A673 (cell line): ENCODE measurements around the gene SLC4A2. TPM values are rescaled to one million over a fixed set of nuclear protein-coding genes. Genes with fewer than 3 reads are reported as not detected.

Experiments
- BruUV-seq: library from RNA; stranded (reverse); fragments of 400-500 nt; replicated peaks from 2 replicates; lab custom pipeline; 2021; lab: Mats Ljungman, UMichigan
- CTCF ChIA-PET: fragments of 300-600 bp; sonication (Branson Sonifier 250); formaldehyde crosslinking; loops from one replicate; lab custom pipeline; 2022; ENCODE audit warnings: antibody characterized with exemption; lab: Charles Lee
- POLR2A ChIA-PET: fragments of 300-600 bp; sonication (Branson Sonifier 250); formaldehyde crosslinking; loops from one replicate; lab custom pipeline; 2022; ENCODE audit warnings: antibody characterized with exemption; ENCODE audit not compliant: low non-redundant PET; lab: Charles Lee
- DNase-seq: peaks from one replicate; pipeline ENCODE4 v3.0.0-alpha.2; 2015; ENCODE audit warnings: low spot score
- H3K27ac ChIP-seq: fragments of 200-600 bp; sonication (generic); 2 replicates; pipeline ENCODE4 v1.5.1; 2016; ENCODE audit warnings: mixed run types, low read depth, mild to moderate bottlenecking, mixed read lengths, antibody characterized with exemption, low read length; ENCODE audit not compliant: poor library complexity, severe bottlenecking
- H3K27me3 ChIP-seq: fragments of 200-600 bp; sonication (generic); replicated peaks from 2 replicates; pipeline ENCODE4 v1.6.1; 2017; ENCODE audit warnings: mixed run types, low read depth, mild to moderate bottlenecking, mixed read lengths, antibody characterized with exemption, low read length; ENCODE audit not compliant: insufficient read depth, poor library complexity
- H3K36me3 ChIP-seq: fragments of 200-600 bp; sonication (generic); 2 replicates; pipeline ENCODE4 v1.6.1; 2016; ENCODE audit warnings: mixed run types, mild to moderate bottlenecking, mixed read lengths, antibody characterized with exemption, low read length; ENCODE audit not compliant: insufficient read depth, poor library complexity, severe bottlenecking
- H3K4me1 ChIP-seq: fragments of 200-600 bp; sonication (generic); 2 replicates; pipeline ENCODE4 v1.6.1; 2017; ENCODE audit warnings: mixed run types, mild to moderate bottlenecking, mixed read lengths, antibody characterized with exemption, low read length; ENCODE audit not compliant: insufficient read depth, poor library complexity, severe bottlenecking
- H3K4me3 ChIP-seq: fragments of 200-600 bp; sonication (generic); 2 replicates; pipeline ENCODE4 v1.5.1; 2016; ENCODE audit warnings: low read depth, mixed run types, mild to moderate bottlenecking, mixed read lengths, low read length; ENCODE audit not compliant: poor library complexity, severe bottlenecking
- H3K9me3 ChIP-seq: fragments of 200-600 bp; sonication (generic); 2 replicates; pipeline ENCODE4 v1.6.1; 2016; ENCODE audit warnings: mixed run types, low read depth, mild to moderate bottlenecking, mixed read lengths, antibody characterized with exemption, low read length; ENCODE audit not compliant: poor library complexity, severe bottlenecking
- EZH2 ChIP-seq: fragments of 200-600 bp; sonication (generic); IDR thresholded peaks from 2 replicates; pipeline ENCODE4 v1.6.1; 2017; ENCODE audit warnings: borderline replicate concordance, low read depth, mild to moderate bottlenecking, mixed read lengths, antibody characterized with exemption, low read length; ENCODE audit not compliant: poor library complexity, severe bottlenecking
- intact Hi-C: fragments of 100-400 bp; cut with micrococcal nuclease; formaldehyde crosslinking; loops from one replicate; pipeline ENCODE4 v1.10.0; 2022; ENCODE audit not compliant: unreplicated experiment
- total RNA-seq: library from RNA; stranded (reverse); gene quantifications from 2 replicates; pipeline ENCODE4 v1.2.3, GENCODE V29; 2021
- TF ChIP-seq, protein P1 (sequence below): fragments of 300-800, 200-600 bp; sonication (generic); conservative IDR thresholded peaks from 2 replicates; pipeline ENCODE4 v1.5.1; 2017; ENCODE audit warnings: low read depth, mild to moderate bottlenecking, antibody characterized with exemption, low read length, moderate library complexity, mixed read lengths

SLC4A2 gene
- total RNA-seq, 1 experiment from 2014 or later: 222 TPM

- peaks cover 13% of the 10 kb centered on the region for H3K36me3 ChIP-seq
- no peaks in the 10 kb centered on the region for H3K27me3 ChIP-seq
- no peaks in the 10 kb centered on the region for H3K9me3 ChIP-seq
- H3K4me1 ChIP-seq: peaks cover 29% of the 10 kb centered on the region
- CTCF ChIA-PET: no interaction called here
- peak overlapping the region; percentile 95 for H3K4me3 ChIP-seq
- TF ChIP-seq, protein P1, sequence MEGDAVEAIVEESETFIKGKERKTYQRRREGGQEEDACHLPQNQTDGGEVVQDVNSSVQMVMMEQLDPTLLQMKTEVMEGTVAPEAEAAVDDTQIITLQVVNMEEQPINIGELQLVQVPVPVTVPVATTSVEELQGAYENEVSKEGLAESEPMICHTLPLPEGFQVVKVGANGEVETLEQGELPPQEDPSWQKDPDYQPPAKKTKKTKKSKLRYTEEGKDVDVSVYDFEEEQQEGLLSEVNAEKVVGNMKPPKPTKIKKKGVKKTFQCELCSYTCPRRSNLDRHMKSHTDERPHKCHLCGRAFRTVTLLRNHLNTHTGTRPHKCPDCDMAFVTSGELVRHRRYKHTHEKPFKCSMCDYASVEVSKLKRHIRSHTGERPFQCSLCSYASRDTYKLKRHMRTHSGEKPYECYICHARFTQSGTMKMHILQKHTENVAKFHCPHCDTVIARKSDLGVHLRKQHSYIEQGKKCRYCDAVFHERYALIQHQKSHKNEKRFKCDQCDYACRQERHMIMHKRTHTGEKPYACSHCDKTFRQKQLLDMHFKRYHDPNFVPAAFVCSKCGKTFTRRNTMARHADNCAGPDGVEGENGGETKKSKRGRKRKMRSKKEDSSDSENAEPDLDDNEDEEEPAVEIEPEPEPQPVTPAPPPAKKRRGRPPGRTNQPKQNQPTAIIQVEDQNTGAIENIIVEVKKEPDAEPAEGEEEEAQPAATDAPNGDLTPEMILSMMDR: peak; percentile 51
- no peak for TF ChIP-seq EZH2
- H3K27ac ChIP-seq: peak overlapping the region; percentile 92
- DNase-seq: peak; percentile 72
- POLR2A ChIA-PET: no interaction called here
- intact Hi-C loops: no loop called here
- no TSS peak for BruUV-seq
These were observed 28.0 kb downstream of the SLC4A2 start for GRCh38 chr7:151087245-151088018.

DNA sequence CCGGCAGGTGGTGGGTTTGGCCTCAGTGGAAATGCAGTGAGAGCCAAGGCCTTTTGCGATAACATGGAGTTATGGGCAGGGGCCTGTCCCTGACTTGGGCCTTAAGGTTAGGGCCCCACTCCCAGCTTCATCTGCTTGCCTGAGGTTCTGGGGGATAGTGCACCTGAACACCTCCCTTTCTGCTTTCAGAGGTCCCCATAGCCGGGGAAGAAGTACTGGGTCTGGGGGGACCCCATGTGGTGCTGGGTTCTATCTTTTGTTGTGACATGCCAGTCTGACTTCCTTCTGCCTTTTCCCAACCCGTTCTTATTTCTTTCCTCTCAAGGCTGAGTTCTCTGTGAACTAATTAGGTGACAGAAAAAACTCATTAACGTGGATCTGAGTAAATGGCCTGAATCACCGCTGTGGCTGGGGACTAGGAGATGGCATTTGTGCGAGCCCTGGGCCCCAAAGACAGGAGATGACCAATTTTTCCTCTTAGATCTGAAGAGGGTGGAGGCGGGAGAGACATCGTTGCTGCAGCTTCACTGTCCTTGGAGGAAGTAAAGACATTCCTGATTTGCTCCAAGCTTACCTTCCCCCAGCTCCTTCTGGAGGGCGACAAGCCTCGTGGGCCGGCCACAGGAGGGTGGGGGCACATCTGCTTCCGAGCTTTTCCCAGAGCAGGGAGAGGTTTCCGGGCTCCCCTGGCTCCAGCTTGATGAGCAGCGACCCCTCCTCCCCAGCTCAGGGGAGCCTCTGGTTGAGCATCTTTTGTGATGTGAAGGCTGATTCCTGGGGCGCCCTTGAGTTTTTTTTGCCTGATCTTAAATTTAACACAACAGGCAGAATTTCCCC lies 28.8 kb downstream of the SLC4A2 start:
- TSS peak; percentile 26 for BruUV-seq
- no peaks in the 10 kb centered on the region for H3K27me3 ChIP-seq
- peaks cover 25% of the 10 kb centered on the region for H3K4me1 ChIP-seq
- intact Hi-C loops: no loop called here
- H3K36me3 ChIP-seq: peaks cover 15% of the 10 kb centered on the region
- peak overlapping the region; percentile 92 for H3K27ac ChIP-seq
- H3K4me3 ChIP-seq: peak overlapping the region; percentile 95
- TF ChIP-seq EZH2: no peak
- TF ChIP-seq, protein P1: no peak
- no peak for DNase-seq
- ChIA-PET POLR2A (no interaction called here), CTCF (no interaction called here)
- H3K9me3 ChIP-seq: no peaks in the 10 kb centered on the region

DNA sequence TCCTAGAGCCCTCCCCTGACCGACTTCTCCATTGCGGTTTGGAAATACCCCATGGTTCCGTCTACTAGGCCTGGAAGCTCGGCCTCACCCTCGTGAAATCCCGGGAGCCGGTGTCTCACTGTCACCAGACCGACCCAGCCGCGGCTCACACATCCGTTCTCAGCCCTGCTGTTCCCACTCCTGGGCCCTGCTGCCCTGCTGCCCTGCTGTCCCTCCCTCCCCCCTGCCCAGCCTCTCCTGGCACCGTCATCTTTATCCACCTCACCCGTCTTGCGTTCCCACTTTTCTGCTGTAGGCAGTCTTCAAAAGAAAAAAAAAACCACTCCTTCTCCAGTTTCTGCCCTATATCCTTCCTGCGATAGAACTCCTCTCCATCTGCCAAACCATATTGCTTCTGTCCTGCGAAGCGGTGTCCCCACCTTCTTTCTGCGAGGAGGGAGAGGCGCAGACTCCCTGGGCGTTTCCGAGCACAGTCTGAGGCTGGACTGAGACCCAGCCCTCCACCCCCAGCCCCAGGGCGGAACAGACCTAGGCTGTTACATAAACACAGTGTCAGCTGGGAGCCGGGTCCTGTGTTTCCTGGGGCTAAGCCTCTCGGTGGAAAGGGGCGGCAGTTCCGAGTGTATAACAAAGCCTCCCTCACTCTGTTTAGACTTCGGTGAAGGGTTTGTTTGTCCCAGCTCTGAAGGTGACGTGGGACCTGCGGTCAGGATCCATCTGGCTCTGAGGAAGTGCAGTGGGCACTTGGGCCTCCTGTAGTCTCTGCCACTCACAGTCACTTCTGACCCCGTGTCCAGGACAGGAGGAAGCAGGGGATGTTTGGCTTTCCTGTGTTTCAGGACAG lies 29.7 kb downstream of the SLC4A2 start:
- H3K27ac ChIP-seq: peak overlapping the region; percentile 30
- DNase-seq: no peak
- ChIA-PET CTCF (no interaction called here), POLR2A (no interaction called here)
- no peaks in the 10 kb centered on the region for H3K27me3 ChIP-seq
- intact Hi-C loops: no loop called here
- no TSS peak for BruUV-seq
- H3K36me3 ChIP-seq: peaks cover 18% of the 10 kb centered on the region
- H3K9me3 ChIP-seq: no peaks in the 10 kb centered on the region
- H3K4me3 ChIP-seq: no peak overlapping the region
- TF ChIP-seq EZH2: no peak
- TF ChIP-seq, protein P1: no peak
- peaks cover 20% of the 10 kb centered on the region for H3K4me1 ChIP-seq
